HG02798 (cell line): ENCODE data around the gene CENPF.
"Not testable (repeated sequence)": the region's sequence is repeated elsewhere in the genome, so short reads cannot be mapped to it uniquely, and the experiment has no call there.

ENCODE experiments used
- ATAC-seq: cut with Tn5 transposase; IDR thresholded peaks from one replicate; pipeline ENCODE4 v1.9.1; 2021; ENCODE audit warnings: mild to moderate bottlenecking; ENCODE audit not compliant: unreplicated experiment, poor library complexity

Gene CENPF

DNA sequence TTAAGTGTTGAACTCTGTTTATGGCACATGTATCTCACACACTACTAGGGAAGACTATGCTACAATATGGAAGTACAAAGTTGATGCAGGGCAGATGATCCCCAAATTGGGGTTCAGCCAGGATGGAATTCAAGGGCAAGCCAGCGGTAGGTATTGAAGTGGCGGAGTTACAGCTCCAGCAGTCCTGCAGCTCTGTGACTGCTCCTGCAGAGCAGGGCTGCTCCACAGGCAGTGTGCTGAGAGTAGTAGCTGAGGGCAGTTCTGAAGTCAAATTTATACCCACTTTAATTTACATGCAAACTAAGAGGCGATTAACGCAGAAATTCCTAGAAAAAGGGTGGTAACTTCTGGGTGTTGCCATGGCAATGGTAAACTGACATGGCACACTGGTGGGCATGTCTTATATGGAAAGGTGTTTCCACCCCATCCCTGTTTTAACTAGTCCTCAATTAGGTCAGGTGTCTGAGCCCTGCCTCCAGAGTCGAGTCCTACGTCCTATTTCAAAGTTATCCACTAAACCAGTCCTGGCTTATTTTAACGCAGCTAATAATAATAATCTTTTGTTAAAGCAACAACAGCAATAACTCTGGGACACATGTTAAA, 20.6 kb upstream of the CENPF start:
- no peak for ATAC-seq

DNA sequence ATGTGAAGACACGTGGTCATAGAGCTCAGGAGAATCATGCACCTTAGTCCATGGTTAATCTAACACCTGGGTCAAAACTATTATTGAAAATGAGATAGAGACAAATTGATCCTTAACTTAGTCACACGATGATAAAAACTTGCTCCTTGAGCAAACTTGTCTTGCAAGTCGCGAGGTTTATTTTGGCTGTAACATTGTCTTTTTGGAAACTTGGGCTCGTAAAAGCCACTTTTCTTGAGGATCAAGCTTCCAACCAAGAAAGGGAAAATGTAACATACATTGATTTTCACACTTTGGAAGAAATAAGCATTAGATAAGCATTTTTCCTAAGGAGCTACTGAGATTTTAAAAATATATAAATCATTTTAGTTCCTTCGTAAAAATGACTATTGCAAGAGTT, 19.9 kb upstream of the CENPF start:
- no peak for ATAC-seq

DNA sequence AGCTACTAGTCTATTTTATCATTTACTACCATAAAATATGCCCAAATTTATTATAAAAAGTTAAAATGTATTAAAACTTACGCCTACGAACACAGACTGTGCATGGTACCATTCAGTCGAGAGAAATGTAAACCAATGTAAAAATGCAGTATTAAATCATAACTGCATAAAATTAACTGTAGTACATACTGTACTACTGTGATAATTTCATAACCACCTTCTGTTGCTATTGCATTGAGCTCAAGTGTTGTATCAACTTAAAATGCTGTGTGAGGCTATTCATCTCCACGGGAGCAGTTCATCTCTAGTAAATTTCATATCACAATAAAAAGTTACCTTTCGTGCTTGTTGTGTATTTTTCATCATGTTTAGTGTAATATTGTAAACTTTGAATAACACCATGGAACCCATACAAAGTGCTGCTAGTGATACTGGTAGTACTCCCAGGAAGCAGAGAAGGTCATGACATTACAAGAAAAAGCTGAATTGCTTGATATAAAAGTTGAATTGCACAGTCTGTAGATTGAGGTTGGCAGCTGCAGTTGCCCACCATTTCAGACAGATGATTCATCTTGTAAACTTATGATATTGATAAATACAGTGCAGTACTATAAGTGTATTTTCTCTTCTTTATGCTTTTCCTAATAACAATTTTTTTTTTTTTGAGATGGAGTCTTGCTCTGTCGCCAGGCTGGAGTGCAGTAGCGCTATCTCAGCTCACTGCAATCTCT, 19.0 kb upstream of the CENPF start:
- no peak for ATAC-seq

DNA sequence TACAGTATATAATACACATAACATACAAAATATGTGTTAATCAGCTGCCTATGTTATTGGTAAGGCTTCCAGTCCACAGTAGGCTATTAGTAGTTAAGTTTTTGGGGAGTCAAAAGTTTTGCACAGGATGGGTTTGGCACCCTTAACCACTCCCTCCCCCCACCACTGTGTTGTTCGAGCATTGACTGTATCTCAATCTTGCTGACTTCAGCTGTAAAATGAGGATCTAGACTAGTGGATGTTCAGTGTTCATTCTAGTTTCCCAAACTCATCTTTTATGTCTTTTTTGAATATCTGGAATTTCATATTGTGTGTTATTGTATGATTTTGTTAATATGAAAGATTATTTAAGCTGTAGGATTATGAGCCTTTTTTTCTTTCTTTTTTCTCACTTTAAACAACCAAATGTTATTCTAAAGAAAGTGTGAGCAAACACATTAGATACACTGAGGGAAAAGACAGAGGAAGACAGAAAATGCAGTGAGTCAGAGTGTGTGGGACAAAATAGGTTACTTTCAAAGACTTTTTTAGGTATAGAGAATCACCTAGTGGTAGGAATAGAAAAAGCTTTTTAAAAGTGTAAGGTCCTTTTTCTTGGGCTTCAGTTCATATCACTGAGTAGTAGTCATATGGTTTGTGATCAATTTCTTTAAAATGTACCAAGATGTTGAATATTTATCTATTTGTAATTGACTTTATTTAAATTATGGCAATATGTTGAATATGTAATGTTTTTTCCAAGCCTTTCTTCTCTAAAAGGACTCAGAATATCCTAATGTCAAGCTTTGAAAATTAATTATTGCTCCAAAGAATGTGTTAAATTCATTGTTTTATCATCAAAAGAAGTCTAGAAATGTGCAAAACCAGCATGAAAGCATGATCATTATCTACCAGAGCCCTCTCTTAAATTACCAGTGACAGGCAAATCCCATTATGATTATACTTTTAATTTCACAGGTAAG, 17.9 kb upstream of the CENPF start:
- peak; percentile 79 for ATAC-seq

DNA sequence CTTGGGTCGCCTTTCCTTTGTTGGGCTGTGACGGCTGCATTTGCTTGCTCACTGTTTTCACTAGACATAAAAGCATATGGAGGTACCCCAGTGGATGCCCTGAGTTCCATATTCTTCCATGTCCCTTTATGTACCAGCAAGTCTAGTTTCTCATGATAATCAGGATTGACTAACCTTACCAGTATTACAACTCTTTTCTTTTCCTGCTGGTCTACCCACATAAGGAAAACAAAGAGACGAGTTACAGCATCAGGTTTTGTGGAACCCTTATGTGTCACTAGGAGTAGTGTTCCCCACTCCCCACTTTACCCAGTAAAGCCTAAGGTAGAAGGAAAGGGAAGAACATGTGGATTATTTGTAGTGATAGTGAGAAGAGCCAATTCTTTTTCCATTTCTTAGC, 16.4 kb upstream of the CENPF start:
- ATAC-seq: no peak

DNA sequence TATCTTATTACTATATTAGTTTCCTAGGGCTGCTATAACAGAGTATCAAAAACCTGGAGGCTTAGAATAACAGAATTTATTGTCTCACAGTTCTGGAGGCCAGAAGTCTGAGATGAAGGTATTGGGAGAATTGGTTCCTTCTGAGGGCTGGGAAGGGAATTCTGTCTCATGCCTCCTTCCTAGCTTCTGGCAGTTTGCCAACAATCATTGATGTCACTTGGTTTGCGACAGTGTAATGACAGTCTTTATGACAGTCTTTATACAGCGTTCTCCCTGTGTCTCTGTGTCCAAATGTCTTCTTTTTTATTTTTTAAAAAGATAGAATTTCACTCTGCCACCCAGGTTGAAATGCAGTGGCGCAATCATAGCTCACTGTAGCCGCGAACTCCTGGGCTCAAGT, 15.8 kb upstream of the CENPF start:
- no peak for ATAC-seq

DNA sequence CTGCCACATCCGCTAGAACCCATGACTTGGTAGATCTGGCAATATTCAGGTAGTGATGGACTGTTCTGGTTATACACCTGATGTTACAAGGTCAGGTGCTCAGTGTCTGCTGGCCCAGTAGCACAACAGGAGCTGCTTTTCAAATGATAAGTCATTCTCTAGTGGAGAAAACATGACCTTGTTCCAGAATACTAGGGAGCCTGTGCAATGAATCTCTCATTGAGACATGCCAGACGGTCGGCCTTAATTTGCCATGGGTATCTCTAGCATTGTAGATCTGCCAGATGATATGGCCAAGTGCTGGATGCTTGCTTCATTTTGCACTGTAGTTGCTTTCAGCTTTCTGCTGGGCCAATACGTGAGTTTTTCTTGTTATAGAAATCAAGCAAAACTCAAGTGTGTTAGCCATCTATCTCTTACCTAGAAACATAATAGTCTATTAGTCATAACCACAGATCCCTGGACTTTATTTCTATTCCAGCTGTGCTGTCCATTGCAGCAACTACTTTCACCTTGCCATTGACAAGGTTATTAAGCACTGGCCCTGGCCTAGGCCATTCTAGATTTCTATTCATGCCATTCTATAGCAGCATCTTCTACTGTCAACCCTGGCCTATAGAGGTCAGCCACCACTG, 13.9 kb upstream of the CENPF start:
- ATAC-seq: no peak

DNA sequence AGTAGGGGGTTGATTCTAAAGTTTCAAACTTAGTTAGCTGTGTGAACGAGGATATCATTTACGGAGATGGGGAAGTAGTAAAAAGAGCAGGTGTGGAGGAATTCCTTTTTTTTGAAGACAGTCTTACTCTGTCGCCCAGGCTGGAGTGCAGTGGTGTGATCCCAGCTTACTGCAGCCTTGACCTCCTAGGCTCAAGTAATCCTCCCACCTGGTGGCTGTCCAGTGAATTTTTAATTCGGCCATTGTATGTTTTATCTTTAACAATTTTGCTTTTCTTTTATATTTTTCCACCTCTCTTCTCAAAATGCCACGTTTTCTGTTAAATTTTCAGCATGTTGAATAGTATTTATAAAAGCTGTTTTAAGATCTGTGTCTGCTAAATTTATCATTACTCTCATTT, 12.3 kb upstream of the CENPF start:
- no peak for ATAC-seq

DNA sequence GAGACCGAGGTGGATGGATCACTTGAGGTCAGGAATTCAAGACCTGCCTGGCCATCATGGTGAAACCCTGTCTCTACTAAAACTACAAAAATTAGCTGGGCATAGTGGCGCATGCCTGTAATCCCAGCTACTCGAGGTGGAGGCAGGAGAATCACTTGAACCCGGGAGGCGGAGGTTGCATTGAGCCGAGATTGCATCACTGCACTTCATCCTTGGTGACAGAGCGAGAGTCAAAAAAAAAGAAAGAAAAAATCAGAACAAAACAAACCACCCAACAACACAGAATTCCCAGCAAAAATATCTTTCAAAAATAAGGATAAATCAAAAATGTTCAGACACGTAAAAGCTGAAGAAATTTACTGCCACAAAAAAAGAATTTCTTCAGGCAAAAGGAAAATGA, 11.1 kb upstream of the CENPF start:
- ATAC-seq: not testable (repeated sequence)

DNA sequence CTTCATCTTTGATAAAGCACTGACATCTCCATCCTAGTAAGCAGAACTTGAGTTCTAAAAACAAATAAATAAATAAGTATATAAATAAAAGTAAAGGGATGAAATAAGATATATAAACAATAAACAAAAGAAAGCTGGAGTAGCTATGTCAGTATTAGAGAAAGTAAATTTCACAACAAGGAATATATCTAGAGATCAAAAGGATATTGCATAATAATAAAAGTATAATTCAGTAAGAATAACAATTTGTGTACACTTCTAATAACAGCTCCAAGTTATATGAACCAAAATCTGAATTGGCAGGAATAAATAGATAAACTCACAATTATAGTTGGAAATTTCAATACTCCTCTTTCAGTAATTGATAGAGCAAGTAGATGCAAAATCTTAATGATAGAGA, 9.8 kb upstream of the CENPF start:
- ATAC-seq: no peak

DNA sequence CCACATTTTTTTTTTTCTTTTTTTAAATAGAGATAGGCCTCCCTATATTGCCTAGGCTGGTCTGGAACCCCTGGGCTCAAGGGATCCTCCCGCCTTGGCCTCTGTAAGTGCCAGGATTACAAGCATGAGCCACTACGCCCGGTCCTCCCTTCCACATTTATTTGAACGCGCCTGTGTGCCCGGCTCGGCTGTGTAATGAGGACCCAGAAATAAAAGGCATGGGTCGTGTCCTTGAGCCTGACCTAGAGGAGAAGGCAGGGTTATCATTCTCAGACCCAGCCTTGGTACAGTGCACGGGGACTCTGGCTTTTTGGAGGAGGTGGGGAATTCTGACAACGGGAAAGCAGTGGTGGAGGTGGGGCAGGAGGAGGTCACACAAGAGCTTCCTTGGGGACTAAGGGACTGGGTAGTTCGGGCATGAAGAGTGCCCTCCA, 841 bp downstream of the CENPF start:
- no peak for ATAC-seq

DNA sequence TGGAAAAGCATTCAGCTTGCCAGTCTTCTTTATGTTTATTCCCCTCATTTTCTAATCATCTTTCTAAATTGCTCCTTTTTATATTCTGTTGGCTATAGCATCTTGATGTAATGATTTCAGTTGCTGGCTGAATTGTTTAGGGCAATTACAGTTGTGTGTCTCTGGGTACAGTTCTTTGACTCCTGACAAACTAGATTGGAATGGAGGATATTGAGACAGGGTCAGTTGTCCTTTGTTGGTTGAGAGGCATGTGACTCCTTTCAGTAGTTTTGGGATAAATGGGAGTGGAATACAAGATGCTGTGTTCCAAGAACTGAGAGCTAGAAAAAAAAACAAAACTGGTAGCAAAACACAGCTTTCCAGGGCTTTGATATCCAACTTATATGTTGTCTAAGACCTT, 1.5 kb downstream of the CENPF start:
- no peak for ATAC-seq

DNA sequence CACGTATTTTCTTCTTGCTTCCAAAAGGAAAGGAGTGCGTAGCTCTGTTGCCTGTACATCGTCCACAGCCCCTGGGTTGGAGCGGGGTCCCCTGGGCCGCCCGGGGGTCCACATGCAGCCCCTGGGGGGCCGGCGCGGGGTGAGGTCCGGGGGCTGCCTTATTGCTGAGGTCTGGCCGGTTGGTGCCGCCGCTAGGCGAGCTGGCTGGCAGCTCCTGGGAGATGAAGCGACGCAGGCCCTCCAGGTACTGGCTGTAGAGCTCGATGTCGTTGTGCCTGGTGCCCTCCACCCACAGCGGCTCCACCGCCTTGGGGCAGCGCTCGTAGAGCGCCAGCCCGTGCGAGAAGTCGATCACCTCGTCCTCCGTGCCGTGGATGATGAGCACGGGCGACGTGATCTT, 2.5 kb downstream of the CENPF start:
- ATAC-seq: not testable (repeated sequence)

DNA sequence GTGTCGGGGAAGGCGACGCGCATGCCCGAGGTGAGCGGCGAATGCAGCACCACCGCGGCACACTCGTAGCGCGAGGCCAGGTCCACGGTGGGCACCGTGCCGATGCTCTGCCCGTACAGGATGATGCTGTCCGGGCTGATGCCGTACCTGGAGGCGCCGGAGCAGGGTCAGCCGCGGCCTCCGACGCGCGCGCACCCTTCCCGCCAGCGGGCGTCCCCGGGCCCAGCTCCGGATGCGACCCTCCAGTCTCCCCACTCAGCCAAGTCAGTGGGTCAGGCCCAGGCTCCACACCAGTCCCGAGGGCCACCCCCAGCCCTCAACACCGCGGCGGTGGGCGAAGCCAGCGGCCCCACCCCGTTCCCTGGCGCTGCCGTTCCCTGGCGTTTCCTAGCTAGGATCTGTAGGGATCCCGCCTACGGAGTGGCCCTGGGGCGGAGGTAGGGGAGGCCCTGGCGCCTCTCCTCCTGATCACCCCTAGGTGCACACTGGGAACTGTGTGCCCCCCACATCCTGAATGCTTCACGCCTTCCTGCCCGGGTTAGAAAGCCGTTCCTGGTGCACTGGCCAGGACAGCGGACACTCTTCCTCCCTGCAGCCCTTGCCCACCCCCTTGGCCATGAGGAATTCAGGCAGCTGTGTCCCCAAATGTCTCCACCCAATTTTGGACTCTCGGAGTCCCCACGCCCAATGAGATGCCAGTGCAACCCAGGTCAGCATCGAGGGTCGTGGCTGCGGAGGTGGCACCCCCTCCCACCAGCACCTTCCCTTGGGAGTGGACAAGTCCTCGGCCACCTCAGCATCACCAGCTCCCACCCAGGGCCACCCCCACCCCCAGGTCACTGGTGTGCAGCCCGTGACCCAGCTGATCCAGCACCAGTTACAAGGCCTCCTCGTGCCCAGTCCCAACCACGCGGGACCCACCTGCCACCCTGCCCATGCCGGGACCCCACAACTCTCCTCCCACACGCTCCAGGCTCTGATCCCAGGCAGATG, 3.2 kb downstream of the CENPF start:
- ATAC-seq: not testable (repeated sequence)

DNA sequence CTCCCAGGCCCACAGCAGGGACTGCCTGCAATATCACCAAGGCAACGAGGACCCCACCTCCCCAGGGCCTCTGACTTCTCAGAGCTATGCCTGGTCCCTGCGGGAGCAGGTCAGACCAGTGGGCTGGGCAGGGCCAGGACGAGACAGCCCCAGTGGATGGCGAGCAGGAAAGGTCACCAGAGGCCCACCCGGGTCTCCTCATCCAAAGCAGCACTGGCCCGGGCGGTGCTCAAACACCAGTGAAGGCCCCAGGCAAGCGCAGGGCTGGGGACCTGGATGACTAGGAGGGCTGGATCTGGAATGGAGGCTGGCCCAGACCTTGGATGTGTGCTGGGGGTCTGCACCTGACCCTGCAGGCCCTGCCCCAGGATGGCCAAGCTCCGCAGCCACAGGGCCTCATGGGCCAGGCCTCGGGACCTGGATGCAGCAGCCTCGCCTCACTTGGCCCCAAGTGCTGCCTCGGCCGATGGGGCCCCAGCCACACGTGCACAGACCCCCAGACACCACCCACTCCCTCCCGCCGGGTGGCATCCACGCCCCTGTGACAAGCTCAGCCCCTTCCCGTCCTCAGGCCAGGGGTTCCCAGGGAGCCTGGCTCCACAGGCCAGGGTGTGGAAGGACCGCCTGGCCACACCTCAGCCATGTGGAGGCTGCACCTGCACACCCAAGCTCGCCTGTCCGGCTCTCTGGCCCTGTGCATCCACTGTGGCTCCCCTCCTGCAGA, 4.7 kb downstream of the CENPF start:
- not testable (repeated sequence) for ATAC-seq

DNA sequence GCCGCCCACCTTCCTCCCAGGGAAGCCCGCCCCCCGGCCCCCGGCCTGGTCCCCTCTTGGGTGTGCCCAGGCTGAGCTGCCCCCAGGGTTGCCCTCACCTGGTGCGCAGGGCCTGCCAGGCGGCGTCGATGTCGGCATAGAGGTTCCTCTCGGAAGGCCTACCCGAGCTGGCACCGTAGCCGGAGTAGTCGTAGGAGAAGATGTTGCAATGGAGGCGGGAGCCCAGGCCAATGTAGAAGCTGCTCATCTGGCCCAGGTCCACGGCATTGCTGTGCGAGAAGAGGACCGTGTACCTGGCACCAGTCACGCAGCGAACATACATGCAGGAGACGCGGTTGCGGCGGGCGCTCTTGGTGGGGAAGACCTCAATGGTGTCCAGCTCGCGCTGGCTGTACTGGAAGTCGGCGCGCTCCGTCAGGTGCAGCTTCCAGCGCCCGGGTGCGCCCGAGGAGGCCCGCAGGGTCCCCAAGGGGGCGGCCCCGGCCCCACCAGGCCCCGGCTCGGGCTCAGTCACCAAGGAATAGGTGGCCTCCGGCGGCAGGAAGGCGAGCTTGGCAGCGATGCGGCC, 5.3 kb downstream of the CENPF start:
- ATAC-seq: not testable (repeated sequence)

DNA sequence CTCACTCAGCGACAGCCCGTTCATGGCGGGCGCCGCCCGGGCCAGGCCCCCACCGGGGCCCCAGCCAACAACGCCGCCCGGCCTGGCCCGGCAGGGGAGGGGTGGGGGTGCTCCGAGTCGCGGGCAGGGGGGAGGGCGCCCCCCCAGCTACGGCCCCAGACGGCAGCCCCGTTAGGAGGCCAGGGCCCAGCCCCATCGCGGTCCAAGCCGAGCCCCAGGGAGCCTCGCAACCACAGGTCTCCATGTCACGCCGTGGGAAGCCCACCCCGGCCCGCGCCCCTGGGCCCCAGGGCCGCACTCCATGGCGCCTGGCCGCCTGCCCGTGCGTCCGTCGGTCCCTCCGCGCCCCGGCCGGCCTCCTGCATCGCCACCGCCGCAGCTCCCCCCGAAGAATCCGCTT, 5.8 kb downstream of the CENPF start:
- not testable (repeated sequence) for ATAC-seq

DNA sequence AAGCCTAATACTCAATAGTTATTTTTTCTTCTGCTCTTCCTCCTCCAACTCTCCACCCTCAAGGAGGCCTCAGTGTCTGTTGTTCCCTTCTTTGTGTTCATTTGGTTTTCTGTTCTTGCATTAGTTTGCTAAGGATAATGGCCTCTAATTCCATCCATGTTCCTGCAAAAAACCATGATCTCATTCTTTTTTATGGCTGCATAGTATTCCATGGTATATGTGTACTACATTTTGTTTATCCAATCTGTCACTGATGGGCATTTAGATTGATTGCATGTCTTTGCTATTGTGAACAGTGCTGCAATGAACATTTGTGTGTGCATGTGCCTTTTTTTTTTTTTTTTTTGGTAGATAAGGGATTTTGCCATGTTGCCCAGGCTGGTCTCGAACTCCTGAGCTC, 6.7 kb downstream of the CENPF start:
- no peak for ATAC-seq
